Keratinocyte (primary cell): ENCODE data around the gene ITGA11. TPM values are rescaled to one million over a fixed set of nuclear protein-coding genes. Genes with fewer than 3 reads are reported as not detected.
A peak's percentile ranks its signal among the peaks of the same experiment; 100 is the strongest.

ENCODE experiments used
- DNase-seq: peaks from one replicate; pipeline ENCODE4 v3.0.0-alpha.2; 2011; ENCODE audit warnings: low read depth, missing footprints, low spot score
- FAIRE-seq: peaks from 2 replicates; lab custom pipeline; 2011; peaks lifted over from hg19 to GRCh38; lab: Jason Lieb, UNC
- H2AFZ ChIP-seq: 2 replicates; pipeline ENCODE4 v1.6.0; 2012; ENCODE audit warnings: low read length, control low read depth, inconsistent platforms; ENCODE audit not compliant: control insufficient read depth
- H3K27ac ChIP-seq: 2 replicates; pipeline ENCODE4 v1.5.1; 2011; ENCODE audit warnings: low read length; ENCODE audit not compliant: control insufficient read depth, insufficient read depth
- H3K27me3 ChIP-seq: 3 replicates; pipeline ENCODE4 v1.6.0; 2011; ENCODE audit warnings: low read length; ENCODE audit not compliant: control insufficient read depth, insufficient read depth; ENCODE audit errors: extremely low read depth
- H3K36me3 ChIP-seq, 2 experiments: 2 replicates in 1 of 2; 3 replicates in 1 of 2; pipeline ENCODE4 v1.5.1; 2011; ENCODE audit warnings: low read length in 2 of 2, mild to moderate bottlenecking in 1 of 2; ENCODE audit not compliant: control insufficient read depth in 2 of 2, insufficient read depth in 2 of 2; ENCODE audit errors: extremely low read depth in 1 of 2
- H3K4me1 ChIP-seq: 3 replicates; pipeline ENCODE4 v1.5.1; 2011; ENCODE audit warnings: low read length; ENCODE audit not compliant: control insufficient read depth, insufficient read depth; ENCODE audit errors: extremely low read depth
- H3K4me2 ChIP-seq: 3 replicates; pipeline ENCODE4 v1.6.0; 2011; ENCODE audit warnings: low read depth, low read length; ENCODE audit not compliant: control insufficient read depth, insufficient read depth; ENCODE audit errors: extremely low read depth
- H3K4me3 ChIP-seq, 3 experiments: fragments of 200-600 bp in 1 of 3; sonication (generic) in 1 of 3; 2 replicates in 2 of 3; 3 replicates in 1 of 3; pipeline ENCODE4 v1.5.1; 2011 to 2016; ENCODE audit warnings: low read length in 3 of 3, mild to moderate bottlenecking in 3 of 3, control low read depth in 2 of 3, inconsistent platforms in 1 of 3, low read depth in 1 of 3, mixed read lengths in 1 of 3, mixed run types in 1 of 3, moderate library complexity in 1 of 3; ENCODE audit not compliant: control insufficient read depth in 2 of 3, insufficient read depth in 2 of 3; ENCODE audit errors: extremely low read depth in 1 of 3
- H3K79me2 ChIP-seq: 2 replicates; pipeline ENCODE4 v1.6.0; 2012; ENCODE audit warnings: low read length; ENCODE audit not compliant: control insufficient read depth, insufficient read depth
- H3K9ac ChIP-seq: 3 replicates; pipeline ENCODE4 v1.6.0; 2011; ENCODE audit warnings: low read length; ENCODE audit not compliant: control insufficient read depth, insufficient read depth; ENCODE audit errors: extremely low read depth
- H3K9me1 ChIP-seq: 3 replicates; pipeline ENCODE4 v1.6.0; 2011; ENCODE audit warnings: low read length; ENCODE audit not compliant: control insufficient read depth, insufficient read depth; ENCODE audit errors: extremely low read depth
- H3K9me3 ChIP-seq: 2 replicates; pipeline ENCODE4 v1.5.1; 2012; ENCODE audit warnings: low read depth, low read length; ENCODE audit not compliant: control insufficient read depth
- H4K20me1 ChIP-seq: 3 replicates; pipeline ENCODE4 v1.6.0; 2011; ENCODE audit warnings: low read length; ENCODE audit not compliant: control insufficient read depth, insufficient read depth; ENCODE audit errors: extremely low read depth
- EZH2 ChIP-seq: IDR thresholded peaks from one replicate; pipeline ENCODE4 v1.6.1; 2012; ENCODE audit warnings: inconsistent platforms, mild to moderate bottlenecking, low read length, moderate library complexity
- dilution Hi-C: fragments of 300-500 bp; cut with MboI; formaldehyde crosslinking; loops from one replicate; pipeline ENCODE4 v1.7.0; 2020; ENCODE audit warnings: low sequenced_read_pairs; ENCODE audit not compliant: extremely low pct_ligation_motif_present
- polyA plus RNA-seq, 5 experiments: library from polyadenylated mRNA; depleted of rRNA in 3 of 5; stranded (reverse) in 3 of 5; stranded (forward) in 1 of 5; unstranded in 1 of 5; fragments of >200 nt; gene quantifications; 1 replicate in 1 of 5; 2 replicates in 3 of 5; 3 replicates in 1 of 5; pipeline versions ENCODE4 v1.2.1 to v1.2.3, GENCODE V29; 2011 to 2012; ENCODE audit warnings: missing spikeins in 2 of 5, low read depth in 1 of 5, low replicate concordance in 1 of 5
- TF ChIP-seq, protein P1 (sequence below), 3 experiments: IDR thresholded peaks in 1 of 3; conservative IDR thresholded peaks in 1 of 3; optimal IDR thresholded peaks in 1 of 3; 2 replicates in 2 of 3; 3 replicates in 1 of 3; pipeline versions ENCODE3 to v1.5.1; 2011; ENCODE audit warnings: low read length in 3 of 3, mild to moderate bottlenecking in 3 of 3, moderate library complexity in 2 of 3, control low read depth in 1 of 3, inconsistent platforms in 1 of 3; ENCODE audit not compliant: insufficient read depth in 2 of 3; ENCODE audit errors: extremely low read depth in 1 of 3

ITGA11 gene
- polyA plus RNA-seq, 1 donor (not counting 4 experiments of a cell fraction or from before 2014, with no cell fraction given) = not detected

DNA sequence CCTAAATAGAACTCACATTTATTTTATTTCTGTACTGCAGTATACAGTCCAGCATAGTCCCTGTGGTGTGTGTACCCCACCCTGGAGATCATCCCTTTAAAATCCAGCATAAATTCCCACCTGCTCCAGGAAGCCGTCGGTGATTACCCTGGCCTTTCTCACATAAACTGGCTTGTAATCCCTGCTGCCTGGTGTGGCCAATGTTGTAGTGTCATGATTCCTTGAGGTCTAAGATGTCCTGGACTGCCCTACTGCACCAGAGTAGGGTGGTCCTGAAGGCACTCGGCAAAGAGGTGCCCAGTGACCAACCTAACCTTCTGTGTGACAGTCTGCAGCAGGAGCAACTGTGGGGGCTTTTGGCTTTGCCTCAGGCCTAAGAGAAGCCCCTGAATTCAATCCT is 58.9 kb downstream of the ITGA11 start:
- Histone ChIP-seq H3K4me3 (no peak overlapping the region), H3K9me1 (no peaks in the 10 kb centered on the region), H3K9ac (no peak overlapping the region), H2AFZ (no peak overlapping the region), H4K20me1 (no peaks in the 10 kb centered on the region), H3K9me3 (no peaks in the 10 kb centered on the region), H3K79me2 (no peaks in the 10 kb centered on the region), H3K27ac (no peak overlapping the region), H3K27me3 (peaks cover 17% of the 10 kb centered on the region), H3K4me1 (no peaks in the 10 kb centered on the region), H3K36me3 (no peaks in the 10 kb centered on the region), H3K4me2 (no peak overlapping the region)
- TF ChIP-seq, protein P1, sequence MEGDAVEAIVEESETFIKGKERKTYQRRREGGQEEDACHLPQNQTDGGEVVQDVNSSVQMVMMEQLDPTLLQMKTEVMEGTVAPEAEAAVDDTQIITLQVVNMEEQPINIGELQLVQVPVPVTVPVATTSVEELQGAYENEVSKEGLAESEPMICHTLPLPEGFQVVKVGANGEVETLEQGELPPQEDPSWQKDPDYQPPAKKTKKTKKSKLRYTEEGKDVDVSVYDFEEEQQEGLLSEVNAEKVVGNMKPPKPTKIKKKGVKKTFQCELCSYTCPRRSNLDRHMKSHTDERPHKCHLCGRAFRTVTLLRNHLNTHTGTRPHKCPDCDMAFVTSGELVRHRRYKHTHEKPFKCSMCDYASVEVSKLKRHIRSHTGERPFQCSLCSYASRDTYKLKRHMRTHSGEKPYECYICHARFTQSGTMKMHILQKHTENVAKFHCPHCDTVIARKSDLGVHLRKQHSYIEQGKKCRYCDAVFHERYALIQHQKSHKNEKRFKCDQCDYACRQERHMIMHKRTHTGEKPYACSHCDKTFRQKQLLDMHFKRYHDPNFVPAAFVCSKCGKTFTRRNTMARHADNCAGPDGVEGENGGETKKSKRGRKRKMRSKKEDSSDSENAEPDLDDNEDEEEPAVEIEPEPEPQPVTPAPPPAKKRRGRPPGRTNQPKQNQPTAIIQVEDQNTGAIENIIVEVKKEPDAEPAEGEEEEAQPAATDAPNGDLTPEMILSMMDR (optimal IDR thresholded peaks at IDR 0.05 in 1 of 3, IDR thresholded peaks at IDR 0.05 in 1 of 3, conservative IDR thresholded peaks at IDR 0.05 in 1 of 3; ENCODE audit: extremely low read depth in 1 of 3, insufficient read depth in 2 of 3, low read length in 3 of 3) = no peak
- TF ChIP-seq EZH2 = no peak
- dilution Hi-C loops = no loop called here
- DNase-seq (no peak), FAIRE-seq (no peak)

DNA sequence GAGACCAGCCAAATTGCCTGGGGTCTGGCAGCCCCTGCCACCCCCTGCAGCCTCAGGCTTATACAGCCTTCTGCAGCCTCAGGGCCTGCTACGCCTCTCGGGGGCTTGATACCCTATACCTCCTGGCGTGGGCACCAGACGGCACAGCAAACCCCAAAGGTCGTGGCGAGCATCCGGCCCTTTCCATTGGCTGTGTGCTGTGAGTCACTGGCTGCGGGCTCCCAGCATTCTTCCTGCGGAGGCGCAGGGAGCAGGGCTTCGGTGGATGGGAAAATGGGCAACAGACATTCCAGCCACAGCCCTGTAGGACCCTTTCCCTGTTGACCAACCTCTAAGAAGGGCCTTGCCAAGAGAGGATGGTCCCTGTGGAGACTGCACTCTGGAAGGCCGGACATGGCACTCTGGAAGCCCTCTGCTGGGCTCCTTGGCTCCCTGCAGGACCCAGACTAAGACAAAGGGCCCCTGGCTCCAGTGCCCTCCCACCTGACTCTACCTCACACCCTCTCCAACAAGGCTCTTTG is 59.6 kb downstream of the ITGA11 start:
- Histone ChIP-seq H3K9ac (no peak overlapping the region), H2AFZ (no peak overlapping the region), H3K79me2 (no peaks in the 10 kb centered on the region), H3K9me1 (no peaks in the 10 kb centered on the region), H3K9me3 (no peaks in the 10 kb centered on the region), H3K4me1 (no peaks in the 10 kb centered on the region), H3K4me2 (no peak overlapping the region), H3K27ac (no peak overlapping the region), H3K27me3 (peaks cover 21% of the 10 kb centered on the region), H4K20me1 (no peaks in the 10 kb centered on the region), H3K4me3 (no peak overlapping the region), H3K36me3 (no peaks in the 10 kb centered on the region)
- FAIRE-seq (no peak), DNase-seq (no peak)
- dilution Hi-C loops = no loop called here
- TF ChIP-seq, protein P1 (optimal IDR thresholded peaks at IDR 0.05 in 1 of 3, IDR thresholded peaks at IDR 0.05 in 1 of 3, conservative IDR thresholded peaks at IDR 0.05 in 1 of 3; ENCODE audit: extremely low read depth in 1 of 3, insufficient read depth in 2 of 3, low read length in 3 of 3) = peak; percentile 34 to 60 (median 36)
- no peak for TF ChIP-seq EZH2
